Measurements from ENCODE around the gene PDS5B. TPM values are rescaled to one million over a fixed set of nuclear protein-coding genes. Genes with fewer than 3 reads are reported as not detected.
"Not testable (repeated sequence)": the region's sequence is repeated elsewhere in the genome, so short reads cannot be mapped to it uniquely, and the experiment has no call there.

PDS5B gene
- total RNA-seq, 1 donor from 2014 or later: 49.6 TPM

DNA sequence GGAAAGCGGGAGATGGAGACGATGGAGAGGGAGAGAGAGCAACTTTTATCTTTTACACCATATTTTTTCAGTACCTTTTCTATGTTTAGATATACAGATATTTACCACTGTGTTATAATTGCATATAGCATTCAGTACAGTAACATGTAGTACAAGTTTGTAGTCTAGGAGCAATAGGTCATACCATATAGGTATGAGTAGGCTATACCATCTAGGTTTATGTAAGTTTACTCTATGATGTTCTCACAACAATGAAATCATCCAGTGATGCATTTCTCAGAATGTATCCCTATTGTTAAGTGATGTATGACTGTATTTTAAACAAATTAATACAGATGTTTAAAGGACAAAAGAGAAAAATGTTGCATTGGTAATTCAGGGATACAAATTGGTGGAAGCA lies 136.1 kb downstream of the PDS5B start:
- Histone ChIP-seq H3K4me1 (no peaks in the 10 kb centered on the region), H3K36me3 (no peaks in the 10 kb centered on the region), H3K4me3 (no peak overlapping the region), H3K27me3 (no peaks in the 10 kb centered on the region), H3K27ac (no peak overlapping the region), H3K9me3 (no peaks in the 10 kb centered on the region)
- DNase-seq (no peak), ATAC-seq (no peak)
- intact Hi-C loops (cut with DNase I): no loop called here
- no peak for TF ChIP-seq CTCF (IDR thresholded peaks at IDR 0.05)

DNA sequence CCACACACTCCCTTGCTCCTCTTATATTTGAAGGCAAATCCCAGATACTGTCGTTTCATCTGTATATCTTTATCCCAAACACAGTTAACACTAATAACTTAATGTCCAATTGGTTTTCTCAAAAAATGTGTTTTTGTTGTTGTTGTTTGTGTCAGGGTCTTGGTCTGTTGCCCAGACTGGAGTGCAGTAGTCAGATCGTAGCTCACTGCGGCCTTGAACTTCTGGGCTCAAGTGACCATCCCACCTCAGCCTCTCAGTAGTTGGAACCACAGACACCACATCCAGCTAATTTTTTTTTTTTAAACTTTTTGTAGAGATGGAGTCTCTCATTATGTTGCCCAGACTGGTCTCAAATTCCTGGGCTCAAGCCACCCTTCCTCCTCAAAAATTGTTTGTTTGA lies 137.7 kb downstream of the PDS5B start:
- no peak for TF ChIP-seq CTCF (IDR thresholded peaks at IDR 0.05)
- DNase-seq (no peak), ATAC-seq (no peak)
- Histone ChIP-seq H3K4me3 (no peak overlapping the region), H3K27ac (no peak overlapping the region), H3K4me1 (no peaks in the 10 kb centered on the region), H3K27me3 (no peaks in the 10 kb centered on the region), H3K36me3 (no peaks in the 10 kb centered on the region), H3K9me3 (no peaks in the 10 kb centered on the region)
- intact Hi-C loops (cut with DNase I): no loop called here

DNA sequence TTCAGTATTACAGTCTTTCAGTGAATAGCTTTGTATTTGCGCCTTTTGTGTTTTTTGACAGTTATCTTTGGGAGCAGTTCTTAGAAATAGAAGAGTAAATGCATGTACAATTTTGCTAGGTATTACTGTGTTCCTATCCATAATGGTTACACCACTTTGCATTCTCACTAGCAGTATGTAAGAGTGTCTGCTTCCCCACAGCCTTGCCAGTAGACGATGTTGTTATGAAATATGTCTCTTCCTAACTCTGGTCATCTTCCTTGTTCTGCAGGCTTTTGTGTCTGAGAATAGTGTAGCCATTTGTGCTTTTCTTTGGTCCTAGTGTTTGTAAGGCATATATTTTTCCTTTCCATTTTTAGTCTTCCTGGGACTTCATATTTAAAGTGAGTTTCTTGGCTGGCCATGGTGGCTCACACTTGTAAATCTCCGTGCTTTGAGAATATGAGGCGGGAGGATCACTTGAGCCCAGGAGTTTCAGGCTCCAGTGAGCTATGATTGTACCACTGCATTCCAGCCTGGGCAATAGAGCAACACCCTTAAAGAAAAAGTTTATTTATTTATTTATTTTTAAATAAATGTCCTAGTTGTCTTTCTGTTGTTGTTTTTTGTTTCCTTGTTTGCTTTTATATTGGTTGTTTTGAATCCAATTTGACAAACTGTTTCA lies 140.3 kb downstream of the PDS5B start:
- DNase-seq (no peak), ATAC-seq (peak; percentile 74)
- Histone ChIP-seq H3K36me3 (no peaks in the 10 kb centered on the region), H3K4me1 (peaks cover 9% of the 10 kb centered on the region), H3K4me3 (no peak overlapping the region), H3K27ac (no peak overlapping the region), H3K9me3 (no peaks in the 10 kb centered on the region), H3K27me3 (no peaks in the 10 kb centered on the region)
- no peak for TF ChIP-seq CTCF (IDR thresholded peaks at IDR 0.05)
- intact Hi-C loops (cut with DNase I): no loop called here

DNA sequence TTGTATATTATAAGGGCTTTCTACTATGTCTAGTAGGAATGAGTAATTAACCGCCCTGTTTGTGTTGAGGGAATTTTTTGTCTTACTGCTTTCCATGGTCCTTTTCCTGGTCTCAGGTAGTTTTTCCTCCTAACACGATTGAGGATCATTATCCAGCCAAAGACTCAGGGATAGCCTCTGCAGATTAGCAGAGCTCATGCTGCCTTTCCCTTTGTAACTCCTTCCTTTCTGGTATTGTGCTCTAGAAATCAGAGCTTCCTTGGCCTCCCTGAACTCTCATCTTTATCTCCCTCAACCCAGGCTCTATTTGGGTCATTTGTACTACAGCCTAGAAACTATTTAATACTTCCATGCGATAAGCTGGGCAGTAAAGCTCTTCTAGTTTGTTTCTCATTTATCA lies 142.1 kb downstream of the PDS5B start:
- Histone ChIP-seq H3K27ac (no peak overlapping the region), H3K36me3 (no peaks in the 10 kb centered on the region), H3K9me3 (no peaks in the 10 kb centered on the region), H3K4me1 (peaks cover 11% of the 10 kb centered on the region), H3K27me3 (no peaks in the 10 kb centered on the region), H3K4me3 (no peak overlapping the region)
- ATAC-seq: no peak
- no peak for TF ChIP-seq CTCF (IDR thresholded peaks at IDR 0.05)
- intact Hi-C loops (cut with DNase I): no loop called here
- no peak for DNase-seq

DNA sequence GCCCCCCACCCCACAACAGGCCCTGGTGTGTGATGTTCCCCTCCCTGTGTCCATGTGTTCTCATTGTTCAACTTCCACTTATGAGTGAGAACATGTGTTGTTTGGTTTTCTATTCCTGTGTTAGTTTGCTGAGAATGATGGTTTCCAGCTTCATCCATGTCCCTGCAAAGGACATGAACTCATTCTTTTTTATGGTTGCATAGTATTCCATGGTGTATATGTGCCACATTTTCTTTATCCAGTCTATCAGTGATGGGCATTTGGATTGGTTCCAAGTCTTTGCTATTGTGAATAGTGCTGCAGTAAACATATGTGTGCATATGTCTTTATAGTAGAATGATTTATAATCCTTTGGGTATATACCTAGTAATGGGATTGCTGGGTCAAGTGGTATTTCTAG lies 142.8 kb downstream of the PDS5B start:
- H3K4me3 ChIP-seq; ATAC-seq; H3K27me3 ChIP-seq; intact Hi-C loops (cut with DNase I); DNase-seq; H3K9me3 ChIP-seq; H3K27ac ChIP-seq; H3K36me3 ChIP-seq: not testable (repeated sequence)
- H3K4me1 ChIP-seq: peaks cover 11% of the 10 kb centered on the region

DNA sequence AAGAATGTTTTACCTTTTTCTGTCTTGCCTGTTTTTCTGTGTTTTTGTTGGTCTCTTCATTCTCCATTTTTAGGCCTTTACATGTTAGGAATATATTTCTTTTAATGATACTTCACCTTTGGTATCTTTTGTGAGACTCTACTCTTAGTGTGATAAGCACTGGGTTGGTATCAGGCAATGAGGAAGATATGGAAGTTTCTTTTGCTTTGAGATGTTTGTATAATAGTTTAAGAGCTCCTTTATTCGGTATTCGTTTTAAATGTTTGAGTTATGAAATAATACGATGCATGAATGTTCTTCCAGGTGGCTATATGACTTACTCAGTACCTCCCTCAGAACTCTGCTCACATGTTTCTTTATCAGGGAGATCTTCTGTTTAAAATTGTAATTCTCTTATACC lies 144.8 kb downstream of the PDS5B start:
- ATAC-seq: no peak

More for the DNA sequence above, 144.8 kb downstream of the PDS5B start:
- no peak overlapping the region for H3K4me3 ChIP-seq
- intact Hi-C loops (cut with DNase I): no loop called here
- H3K27ac ChIP-seq: no peak overlapping the region
- no peaks in the 10 kb centered on the region for H3K27me3 ChIP-seq
- no peak for TF ChIP-seq CTCF (IDR thresholded peaks at IDR 0.05)
- no peaks in the 10 kb centered on the region for H3K9me3 ChIP-seq
- H3K36me3 ChIP-seq: no peaks in the 10 kb centered on the region
- no peak for DNase-seq
- peaks cover 22% of the 10 kb centered on the region for H3K4me1 ChIP-seq

Measured in upper lobe of right lung (tissue), 1 donor.